HG02678 (cell line): ENCODE data around the gene ANO2.

ENCODE experiments used
- ATAC-seq: cut with Tn5 transposase; IDR thresholded peaks from one replicate; pipeline ENCODE4 v1.9.1; 2021; ENCODE audit warnings: mild to moderate bottlenecking, moderate library complexity; ENCODE audit not compliant: unreplicated experiment

ANO2 gene

DNA sequence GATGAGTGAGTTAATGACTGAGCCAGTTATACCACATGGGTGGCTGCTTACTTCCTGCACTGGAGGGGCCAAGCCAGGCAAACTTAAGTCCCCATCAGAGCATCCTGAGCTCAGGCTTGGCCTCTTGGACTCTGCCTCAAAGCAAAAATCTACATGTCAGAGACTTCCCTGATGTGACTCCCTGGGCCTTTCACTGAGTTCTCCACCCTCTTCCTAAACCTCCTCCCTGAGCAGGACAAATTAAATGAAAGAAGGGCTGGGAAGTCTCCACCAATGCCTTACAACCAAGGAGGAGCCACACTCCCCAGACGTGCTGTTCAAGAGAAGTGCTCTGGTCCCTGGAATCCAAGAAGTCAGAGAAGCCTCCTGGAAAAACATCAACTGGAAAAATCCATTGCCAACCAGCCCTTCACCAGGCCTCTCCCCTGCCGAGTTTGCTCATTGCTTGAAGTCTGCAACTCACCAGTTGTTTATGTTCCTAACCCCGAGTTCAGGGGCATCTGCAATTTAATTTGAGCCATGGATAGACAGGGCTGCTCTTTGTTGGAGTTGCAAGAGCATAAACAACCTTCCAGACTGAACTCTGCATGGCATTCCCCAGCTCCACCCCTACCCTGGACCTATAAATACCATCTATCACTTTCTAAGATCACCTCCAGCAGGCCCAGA is 160.5 kb downstream of the ANO2 start:
- ATAC-seq: no peak

DNA sequence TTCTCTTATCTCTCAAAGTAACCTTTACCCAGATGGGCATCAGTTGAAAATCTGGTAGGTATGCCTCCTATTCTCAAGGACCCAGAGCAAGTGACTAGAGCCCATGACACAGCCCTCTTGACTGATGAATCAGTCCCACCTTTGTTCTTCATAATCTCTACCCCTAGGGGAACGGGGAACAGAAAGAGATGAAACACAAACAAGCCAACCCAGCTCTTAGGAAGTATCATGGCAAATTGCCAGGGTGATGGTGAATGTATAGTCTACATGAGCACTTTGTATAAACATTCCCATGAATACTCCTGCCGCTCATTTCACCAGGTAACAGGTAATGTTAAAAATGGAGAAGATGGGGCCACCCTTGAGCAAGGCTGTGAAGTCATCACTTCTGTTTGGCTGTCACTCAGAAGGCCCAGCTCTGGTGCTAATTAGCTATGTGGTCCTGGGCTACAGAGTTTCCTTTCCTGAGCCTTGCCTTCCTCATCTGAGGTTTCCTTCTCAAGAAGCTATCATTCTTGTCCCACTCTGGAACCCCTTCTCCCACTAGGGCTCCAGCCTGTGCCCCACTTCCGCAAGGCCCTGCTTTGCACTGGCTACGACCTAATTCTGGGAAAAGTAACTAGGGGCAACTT is 161.7 kb downstream of the ANO2 start:
- no peak for ATAC-seq

DNA sequence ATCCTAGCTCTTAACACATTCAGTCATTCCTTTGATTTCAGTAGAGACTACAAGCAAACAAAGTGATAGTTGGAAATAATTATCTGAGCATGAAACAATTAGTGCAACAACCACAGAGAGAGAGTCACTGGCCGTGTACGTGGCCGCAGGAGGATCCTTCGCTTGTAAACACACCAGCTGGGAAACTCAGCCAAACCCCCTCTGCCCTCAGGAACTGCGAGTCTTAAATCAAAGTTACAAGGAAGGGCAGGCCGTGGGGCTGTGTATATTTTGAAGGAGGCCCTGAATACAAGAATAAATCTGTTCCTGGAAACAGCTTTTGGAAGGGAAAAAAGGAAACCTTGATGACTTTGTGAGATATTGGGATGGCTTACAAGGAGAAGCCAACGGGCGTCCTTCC is 164.5 kb downstream of the ANO2 start:
- ATAC-seq: no peak

DNA sequence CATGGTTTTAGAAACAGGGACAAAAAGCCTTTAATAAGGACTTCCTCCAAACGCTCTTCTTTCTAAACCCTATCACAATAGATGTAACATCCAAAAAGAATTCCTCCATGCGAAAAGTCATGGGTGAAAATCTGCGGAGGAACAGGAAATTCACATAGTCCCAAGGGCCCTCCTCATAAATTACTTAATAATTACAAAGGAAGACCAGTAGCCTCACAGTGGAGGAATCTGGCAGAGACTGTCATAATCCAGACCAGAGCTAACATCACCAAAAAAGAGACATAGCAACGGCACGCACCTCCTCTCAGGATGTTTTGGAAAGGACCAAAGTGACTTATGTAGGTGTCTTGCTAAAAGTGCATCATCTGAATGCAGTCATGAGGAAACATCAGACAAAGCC is 165.7 kb downstream of the ANO2 start:
- no peak for ATAC-seq

DNA sequence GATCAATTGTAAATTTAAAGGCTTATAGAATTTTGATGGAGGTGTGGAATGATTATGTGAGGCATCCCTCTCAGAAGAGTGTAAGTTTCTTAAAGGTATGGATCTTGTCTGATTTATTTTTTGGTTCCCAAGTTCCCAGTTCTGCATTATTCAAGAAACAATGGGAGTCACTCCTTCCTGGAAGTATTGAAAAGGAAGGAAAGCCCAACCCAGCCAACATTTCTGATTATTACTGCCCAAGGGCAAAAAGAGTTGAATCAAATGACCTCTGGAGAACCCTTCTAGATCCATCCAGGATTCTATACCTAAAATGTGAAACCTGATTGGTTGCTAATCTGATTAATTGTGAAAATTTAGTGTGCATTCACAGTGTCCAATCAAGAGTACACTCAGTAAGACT is 166.2 kb downstream of the ANO2 start:
- no peak for ATAC-seq

DNA sequence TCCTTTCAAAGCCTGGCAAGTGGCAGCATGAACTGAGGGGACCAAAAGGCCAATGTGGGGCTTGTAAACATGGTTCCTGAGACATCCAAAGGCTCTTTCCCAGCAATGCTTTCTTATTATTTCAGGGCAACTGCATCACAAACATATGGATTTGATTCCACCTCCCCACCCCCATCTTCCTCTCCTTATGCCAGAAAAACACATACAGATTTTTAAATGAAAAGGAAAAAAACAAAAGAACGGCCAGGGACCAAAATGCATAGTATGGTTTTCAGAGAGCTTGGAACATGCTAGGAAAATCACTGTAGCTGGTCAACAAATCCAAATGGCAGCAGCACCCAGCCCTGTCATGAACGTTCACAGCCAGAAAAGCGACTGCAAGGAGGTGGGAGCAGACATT is 167.6 kb downstream of the ANO2 start:
- ATAC-seq: no peak

DNA sequence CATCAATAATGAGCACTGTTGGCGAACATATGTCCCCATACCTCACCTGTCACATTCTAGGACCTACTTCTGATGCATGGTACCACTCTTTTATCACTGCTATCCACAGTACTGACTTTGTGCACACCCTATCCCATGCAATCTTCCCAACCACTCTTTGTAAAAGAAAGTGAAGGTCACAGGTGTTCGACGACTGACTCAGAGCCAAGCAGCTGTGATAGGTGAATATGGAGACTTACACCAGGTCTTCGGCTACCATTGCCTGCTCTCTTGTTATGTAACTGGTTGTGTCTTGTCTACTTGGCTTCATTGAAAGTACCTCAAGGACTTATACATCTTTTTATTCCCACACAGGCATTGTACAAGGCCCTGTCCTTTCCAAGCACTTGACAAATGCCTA is 169.0 kb downstream of the ANO2 start:
- no peak for ATAC-seq

DNA sequence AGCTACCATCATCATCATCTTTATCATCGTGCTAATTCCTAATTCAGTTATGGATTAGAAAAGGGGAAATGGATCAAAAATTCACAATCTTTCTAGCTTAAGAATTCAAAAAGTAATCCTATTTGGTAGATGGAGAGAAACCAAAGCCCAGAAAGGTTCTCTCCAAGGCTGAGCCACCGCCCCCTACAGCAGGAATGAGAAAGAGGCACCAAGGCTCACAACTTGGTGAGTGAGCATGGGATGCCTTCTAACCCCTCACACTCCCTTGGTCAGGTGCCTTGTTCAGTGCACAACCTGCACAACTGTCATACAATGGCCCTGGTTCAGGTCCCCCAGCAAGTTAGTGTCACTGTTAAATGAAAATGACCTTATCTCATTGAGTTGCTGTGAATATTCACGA is 171.5 kb downstream of the ANO2 start:
- ATAC-seq: no peak

DNA sequence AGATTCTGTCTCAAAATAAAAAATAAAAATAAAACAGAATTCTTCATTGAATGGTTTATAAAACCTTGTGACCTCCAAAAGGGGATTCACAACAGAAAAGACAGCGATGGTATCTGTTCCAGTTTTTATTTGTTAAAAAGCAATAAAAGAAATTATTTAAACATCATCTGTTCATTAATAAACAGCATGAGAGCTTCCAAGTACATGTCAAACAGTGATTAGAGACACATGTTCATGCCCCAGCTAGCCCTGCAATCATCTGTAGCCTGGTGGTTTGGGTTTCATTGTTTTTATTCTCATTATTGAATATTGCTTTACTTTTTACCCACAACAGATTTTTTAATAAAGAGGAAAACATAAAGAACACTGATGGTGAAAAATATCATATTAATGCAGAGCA is 173.3 kb downstream of the ANO2 start:
- no peak for ATAC-seq

DNA sequence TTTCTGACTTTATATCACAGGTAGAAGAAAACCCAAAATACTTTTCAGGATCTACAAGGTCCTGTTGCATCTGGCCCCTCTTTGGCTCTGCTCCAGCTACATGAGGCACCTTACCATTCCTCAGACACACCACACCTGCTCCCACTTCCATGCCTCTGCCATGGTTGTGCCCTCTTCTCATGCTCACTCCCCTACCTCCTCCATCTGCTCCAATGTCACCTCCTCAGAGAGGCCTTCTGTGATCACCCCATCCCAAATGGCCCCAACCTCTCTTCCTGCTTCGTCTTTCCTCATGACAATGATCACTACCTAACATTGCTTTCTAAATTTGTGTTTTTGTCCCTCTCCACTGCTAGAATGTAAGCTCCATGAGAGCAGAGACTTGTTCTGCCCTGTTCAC is 174.3 kb downstream of the ANO2 start:
- no peak for ATAC-seq

DNA sequence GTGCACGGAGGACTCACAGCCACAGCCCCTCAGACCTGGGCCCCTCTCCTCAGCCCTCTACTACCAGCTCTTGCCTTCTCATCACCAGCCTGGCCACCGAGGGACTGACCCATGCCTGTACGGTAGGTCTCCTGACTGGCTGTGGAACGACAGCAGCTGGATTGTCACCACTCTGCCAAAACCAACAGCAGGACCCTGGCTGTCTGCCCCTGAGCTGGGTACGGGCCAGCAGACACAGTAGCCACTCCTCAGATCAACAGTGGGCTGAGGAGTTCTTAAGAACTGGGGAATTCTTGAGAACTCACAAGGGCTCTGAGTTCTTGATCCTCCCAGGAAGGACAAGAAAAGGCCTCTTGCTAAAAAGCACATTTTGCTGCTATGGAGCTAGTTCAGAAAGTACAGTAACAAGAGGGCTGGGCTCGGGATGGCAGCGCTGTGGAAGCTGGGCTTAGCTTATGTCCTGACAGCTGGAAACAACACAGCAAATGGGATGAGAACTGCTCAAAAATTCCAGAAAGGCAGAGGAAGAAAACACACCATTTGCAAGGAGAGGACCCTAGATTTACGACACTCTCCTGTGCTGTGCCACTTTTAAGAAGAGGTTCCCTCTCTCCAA is 176.4 kb downstream of the ANO2 start:
- ATAC-seq: no peak

DNA sequence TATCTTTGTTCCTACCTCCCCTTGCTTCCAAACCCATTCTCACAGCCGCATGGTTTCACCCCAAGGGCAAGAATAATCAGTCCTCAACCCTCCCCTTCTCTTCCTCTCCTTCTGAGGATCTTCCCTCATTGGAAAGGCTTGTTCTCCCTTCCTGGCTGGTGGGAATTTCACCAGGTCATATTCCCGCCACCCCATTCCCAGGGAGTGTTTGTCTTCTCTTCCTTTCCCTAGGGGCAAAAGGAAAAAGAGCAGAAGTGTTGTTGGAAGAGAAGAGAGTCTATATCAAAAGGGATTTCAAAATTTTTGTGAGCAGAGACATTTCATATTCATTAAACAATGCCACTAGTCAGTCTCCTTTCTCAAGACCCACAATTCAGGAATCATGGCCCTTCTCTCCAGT is 176.9 kb downstream of the ANO2 start:
- ATAC-seq: no peak

DNA sequence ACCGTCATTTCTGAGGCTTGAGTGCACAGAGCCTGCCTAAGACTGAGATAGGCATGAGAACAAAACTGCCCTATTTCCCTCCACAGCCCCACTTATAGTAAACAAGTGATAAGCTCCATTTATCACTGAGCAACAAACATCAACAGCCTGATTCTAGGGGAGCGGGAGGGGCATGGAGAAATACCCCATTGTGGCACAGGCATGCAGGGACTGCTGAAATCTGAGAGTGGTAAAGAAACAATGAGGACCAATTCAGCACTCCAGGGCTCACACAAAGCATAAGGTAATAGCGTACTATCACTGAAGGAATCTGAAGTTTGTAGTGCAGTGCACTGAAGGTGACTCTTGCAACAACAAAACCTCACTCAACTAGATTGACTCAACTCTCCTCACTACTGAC is 186.7 kb downstream of the ANO2 start:
- ATAC-seq: no peak

DNA sequence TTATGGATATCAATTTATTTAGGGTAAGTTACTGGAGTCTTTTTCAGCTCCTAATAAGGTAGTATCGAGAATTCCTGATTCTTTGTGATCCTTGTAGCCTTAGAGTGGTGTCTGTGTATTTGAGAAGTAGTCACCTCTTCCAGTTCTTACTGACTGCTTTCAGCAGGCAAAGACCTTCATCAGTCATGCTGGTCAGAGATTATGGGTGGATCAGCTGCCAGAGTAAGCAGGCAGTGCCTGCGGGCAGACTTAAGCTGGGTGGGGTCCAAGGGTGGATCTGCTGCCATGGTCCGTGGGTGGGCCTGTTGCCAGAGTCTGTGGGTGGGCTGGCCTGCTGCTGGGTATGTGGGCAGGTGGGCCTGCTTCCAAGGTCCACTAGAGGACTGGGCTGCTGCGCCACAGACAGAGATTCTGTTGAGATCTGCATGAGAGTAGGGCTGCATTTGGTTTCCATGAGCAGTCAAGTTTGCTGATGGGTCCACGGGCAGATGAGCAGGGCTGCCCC is 188.7 kb downstream of the ANO2 start:
- ATAC-seq: no peak

DNA sequence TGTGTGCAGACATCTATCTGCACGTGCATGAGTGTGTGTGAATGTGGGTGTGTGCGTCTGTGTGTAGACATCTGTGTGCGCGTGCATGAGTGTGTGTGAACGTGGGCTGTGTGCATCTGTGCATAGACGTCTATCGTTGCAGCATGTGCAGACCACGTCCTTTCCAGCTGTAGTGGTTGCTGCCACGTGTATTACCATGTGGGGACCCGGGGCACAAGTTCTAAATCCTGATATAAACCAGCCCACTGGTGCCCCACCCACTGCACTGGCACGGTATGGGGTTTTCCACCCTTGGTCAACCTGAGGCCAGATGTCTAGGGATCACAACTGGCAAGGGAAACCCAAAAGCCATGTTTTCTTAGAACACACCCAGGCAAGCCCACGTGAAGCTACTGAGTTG is 197.0 kb downstream of the ANO2 start:
- ATAC-seq: no peak

DNA sequence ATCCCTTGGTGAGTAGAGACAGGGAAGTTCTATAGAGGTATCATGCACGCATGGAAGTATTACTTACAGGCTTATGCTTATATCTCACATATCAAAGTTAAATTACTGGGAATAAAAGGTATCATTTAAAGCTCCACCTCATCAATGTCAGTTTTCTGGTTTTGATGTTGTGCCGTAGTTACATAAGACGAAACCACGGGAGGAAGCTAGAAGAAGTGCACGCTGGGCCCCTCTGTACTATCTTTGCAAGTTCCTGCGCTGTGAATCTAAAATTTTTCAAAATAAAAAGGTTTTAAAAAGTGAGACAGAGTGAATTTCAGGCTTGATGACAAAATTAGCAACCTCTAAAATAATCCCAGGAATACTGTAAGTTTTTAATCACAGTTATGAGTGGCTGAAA is 198.1 kb downstream of the ANO2 start:
- ATAC-seq: no peak

DNA sequence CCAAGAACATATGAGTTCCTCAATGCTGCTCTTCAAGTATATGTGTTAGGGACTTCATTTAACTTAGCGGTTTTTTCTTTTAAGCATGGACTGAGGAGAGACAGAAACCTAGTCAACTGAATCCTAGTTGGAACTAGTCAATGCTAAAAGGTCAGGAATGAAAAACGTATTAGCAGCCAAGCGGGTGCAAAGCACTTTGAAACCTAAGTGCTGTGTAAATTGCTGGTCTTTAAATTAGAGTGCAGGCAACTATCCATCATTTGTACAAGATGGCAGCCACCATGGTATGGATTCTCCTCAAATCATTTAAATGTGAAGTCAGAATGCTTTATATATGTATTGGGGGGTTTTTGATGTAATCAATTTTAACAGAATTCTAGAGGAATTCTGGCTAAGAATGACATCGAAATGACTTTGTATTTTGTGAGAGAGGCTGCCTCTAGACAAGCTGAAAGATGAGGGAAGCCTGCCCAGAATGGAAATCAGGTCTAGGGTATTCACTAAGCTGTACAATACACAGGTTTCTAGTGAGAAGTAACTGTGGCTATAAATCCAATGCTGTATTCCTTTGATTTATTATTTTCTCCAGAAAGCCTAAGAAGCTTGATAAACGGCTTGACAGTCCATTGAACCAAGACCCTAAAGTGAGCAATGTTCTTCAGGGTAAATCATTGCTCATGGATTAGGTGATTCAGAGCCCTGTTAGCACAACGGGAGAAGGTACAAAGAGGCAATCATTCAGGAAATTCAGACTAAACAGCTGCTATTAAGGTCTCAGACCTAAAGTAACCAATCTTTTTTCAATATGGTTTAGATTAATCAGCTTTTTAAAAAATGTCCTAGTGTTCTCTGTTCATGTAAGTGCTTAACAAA is 198.8 kb downstream of the ANO2 start:
- no peak for ATAC-seq

DNA sequence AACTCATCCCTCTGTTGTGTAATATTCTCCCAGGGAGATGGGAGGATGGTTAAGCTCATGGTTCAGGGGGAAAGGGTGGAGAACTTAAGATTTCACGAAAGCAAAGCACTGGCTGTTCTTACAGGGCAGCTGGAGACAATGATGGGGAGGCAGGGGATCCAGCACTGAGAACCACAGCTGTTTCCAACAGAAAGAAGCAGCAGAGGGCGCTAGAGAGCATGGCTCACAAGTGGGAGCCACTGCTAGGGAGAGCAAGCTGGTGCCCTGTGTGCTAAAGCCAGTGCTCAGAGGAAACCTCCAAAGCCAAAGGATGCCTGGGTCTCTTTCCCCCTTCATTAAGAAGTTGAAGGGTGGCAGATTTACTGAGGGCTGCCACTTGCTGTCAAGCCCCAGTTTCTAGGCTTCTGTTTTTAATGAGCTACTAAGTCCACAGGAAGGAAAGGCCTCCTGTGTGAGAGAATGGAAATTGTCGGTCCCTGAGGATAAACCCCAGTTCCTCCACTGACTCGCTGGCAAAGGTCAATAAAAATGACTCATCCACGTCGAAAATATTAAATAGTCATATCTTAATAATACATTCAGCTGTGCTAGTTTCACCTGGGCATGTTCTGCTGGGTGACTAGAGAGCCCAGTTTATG is 199.7 kb downstream of the ANO2 start:
- ATAC-seq: peak; percentile 57

DNA sequence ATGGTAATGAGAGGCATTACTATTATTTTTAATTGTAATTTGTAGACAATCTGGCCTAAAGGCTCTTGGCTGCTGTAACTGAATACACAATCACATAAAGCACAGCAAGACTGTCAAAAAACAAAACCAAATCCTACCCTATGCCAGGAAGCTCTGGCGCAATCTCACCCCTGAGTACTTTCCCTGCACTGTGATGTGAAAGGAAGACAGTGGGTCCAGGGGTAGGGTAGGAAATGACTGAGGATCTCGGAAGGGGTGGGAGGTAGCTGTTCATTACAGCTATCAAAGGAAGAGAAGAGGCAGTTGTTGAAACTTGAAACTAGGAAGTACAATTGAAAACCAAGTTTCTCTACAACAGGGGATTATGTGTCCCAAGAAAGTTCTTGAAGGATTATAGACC is 202.8 kb downstream of the ANO2 start:
- ATAC-seq: no peak

DNA sequence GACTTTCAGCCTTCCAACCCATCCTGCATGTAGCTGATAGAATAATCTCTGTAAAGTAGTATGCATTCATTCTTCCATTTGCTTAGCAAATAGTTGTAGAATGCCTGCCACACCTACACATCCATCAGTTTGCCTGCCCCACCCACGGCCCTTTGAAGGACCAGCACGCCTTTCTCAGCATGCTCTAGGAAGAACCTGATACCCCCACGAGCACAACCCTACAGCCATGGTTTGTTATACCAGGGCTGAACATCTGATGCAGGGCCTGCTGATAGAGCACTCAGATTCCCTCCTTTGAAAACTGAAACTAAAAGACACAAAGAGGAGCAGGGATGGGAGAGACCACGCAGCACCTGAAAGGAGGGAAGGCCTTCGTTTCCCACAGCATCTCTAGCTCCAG is 205.1 kb downstream of the ANO2 start:
- ATAC-seq: no peak

DNA sequence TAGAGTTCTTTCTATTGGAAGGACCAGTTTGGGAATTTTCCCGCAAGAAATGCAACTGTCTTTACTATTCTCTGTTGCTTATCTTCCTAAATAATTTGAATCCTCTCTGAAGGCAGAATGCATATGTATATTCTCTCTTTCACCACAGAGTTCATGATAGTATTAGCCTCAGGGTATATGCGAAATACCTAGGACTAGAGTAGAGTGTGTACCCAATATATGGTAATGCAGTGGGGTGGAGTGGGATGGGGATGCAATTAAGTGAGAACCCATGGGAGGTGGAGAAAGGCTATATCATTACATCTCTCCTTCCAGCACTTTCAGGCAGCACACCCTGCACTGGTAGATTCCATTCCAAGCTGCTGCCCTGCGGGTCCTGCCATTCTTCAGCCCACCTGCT is 207.3 kb downstream of the ANO2 start:
- no peak for ATAC-seq
